Measurements from ENCODE around the gene SERPINB3. TPM values are rescaled to one million over a fixed set of nuclear protein-coding genes. Genes with fewer than 3 reads are reported as not detected.

Gene SERPINB3
- total RNA-seq, 2 experiments from 2014 or later = not detected

- no peak overlapping the region for H3K4me2 ChIP-seq (ENCODE audit: low read length)
- no peaks in the 10 kb centered on the region for H3K36me3 ChIP-seq (ENCODE audit: insufficient read depth, low read length)
- H3K9me3 ChIP-seq (ENCODE audit: low read length) = no peaks in the 10 kb centered on the region
- intact Hi-C loops (cut with micrococcal nuclease; ENCODE audit: unreplicated experiment) = no loop called here
- no peak for DNase-seq (ENCODE audit: low spot score)
- TF ChIP-seq, protein P1, sequence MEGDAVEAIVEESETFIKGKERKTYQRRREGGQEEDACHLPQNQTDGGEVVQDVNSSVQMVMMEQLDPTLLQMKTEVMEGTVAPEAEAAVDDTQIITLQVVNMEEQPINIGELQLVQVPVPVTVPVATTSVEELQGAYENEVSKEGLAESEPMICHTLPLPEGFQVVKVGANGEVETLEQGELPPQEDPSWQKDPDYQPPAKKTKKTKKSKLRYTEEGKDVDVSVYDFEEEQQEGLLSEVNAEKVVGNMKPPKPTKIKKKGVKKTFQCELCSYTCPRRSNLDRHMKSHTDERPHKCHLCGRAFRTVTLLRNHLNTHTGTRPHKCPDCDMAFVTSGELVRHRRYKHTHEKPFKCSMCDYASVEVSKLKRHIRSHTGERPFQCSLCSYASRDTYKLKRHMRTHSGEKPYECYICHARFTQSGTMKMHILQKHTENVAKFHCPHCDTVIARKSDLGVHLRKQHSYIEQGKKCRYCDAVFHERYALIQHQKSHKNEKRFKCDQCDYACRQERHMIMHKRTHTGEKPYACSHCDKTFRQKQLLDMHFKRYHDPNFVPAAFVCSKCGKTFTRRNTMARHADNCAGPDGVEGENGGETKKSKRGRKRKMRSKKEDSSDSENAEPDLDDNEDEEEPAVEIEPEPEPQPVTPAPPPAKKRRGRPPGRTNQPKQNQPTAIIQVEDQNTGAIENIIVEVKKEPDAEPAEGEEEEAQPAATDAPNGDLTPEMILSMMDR (conservative IDR thresholded peaks at IDR 0.05; ENCODE audit: low read length) = no peak
- no peak for TF ChIP-seq EZH2phosphoT487 (IDR thresholded peaks at IDR 0.05; ENCODE audit: borderline replicate concordance, low read depth, low read length)
- no peaks in the 10 kb centered on the region for H3K79me2 ChIP-seq (ENCODE audit: insufficient read depth, low read depth, low read length)
- H3K27ac ChIP-seq (ENCODE audit: low read depth, low read length, poor library complexity, severe bottlenecking) = no peak overlapping the region
- no peak overlapping the region for H3K4me3 ChIP-seq (ENCODE audit: low read depth, low read length, poor library complexity, severe bottlenecking)
- H3K9me2 ChIP-seq (ENCODE audit: insufficient read depth, low read length) = no peaks in the 10 kb centered on the region
- BruUV-seq (replicated peaks) = no TSS peak
- H3K4me1 ChIP-seq (ENCODE audit: insufficient read depth, low read length, poor library complexity, severe bottlenecking) = no peaks in the 10 kb centered on the region
- ChIA-PET POLR2A (no interaction called here), CTCF (ENCODE audit: unreplicated experiment) (no interaction called here)
- no peaks in the 10 kb centered on the region for H4K20me1 ChIP-seq (ENCODE audit: insufficient read depth, low read length)
- H2AFZ ChIP-seq (ENCODE audit: low read length) = no peak overlapping the region
Measured at GRCh38 chr18:63679820-63680606, 18.3 kb upstream of the SERPINB3 start.

DNA sequence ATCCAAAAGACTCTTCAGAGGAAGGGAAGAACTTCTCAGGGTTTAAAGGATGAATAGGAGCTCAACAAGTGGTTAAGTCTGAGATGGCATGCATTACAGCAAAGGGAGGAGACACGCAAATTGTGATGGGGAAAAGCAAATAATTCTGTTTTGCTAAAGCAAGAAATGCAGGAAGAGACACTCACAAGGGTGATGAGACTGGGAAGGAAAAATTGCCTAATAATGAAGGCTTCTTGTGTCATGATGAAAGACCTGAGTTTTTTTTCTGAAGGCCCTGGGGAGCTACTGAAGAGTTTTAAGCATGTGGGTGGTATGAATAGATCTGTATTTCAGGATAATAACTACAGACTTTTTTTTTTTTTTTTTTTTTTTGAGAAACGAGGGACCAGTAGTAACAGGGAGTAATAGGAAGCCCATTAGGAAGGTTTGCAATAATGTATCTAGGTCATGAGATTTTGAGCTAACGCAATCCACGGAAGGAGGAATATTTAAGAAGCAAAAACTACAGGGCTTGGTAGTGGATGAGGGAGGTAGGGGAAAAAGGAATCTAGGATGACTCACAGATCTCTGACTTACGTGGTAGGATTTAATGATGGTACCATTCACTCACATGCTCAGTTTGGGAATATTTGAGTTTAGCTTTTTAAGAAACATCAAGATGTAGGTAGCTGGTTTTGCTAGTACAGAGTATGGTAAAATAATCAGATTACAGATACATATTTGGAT is 16.0 kb upstream of the SERPINB3 start:
- POLR2A ChIA-PET = interaction anchor here (0.6 to 0.7 kb wide), 2 partner anchors 112 to 857 kb away, joined by 3 to 5 read pairs; no protein-coding TSS in a partner anchor

More for the DNA sequence above, 16.0 kb upstream of the SERPINB3 start:
- no peak for DNase-seq (ENCODE audit: low spot score)
- intact Hi-C loops (cut with micrococcal nuclease; ENCODE audit: unreplicated experiment) = no loop called here
- Histone ChIP-seq H3K4me2 (ENCODE audit: low read length) (no peak overlapping the region), H4K20me1 (ENCODE audit: insufficient read depth, low read length) (no peaks in the 10 kb centered on the region), H3K27ac (ENCODE audit: low read depth, low read length, poor library complexity, severe bottlenecking) (no peak overlapping the region), H3K4me1 (ENCODE audit: insufficient read depth, low read length, poor library complexity, severe bottlenecking) (no peaks in the 10 kb centered on the region), H3K79me2 (ENCODE audit: insufficient read depth, low read depth, low read length) (no peaks in the 10 kb centered on the region), H2AFZ (ENCODE audit: low read length) (no peak overlapping the region), H3K36me3 (ENCODE audit: insufficient read depth, low read length) (no peaks in the 10 kb centered on the region), H3K9me2 (ENCODE audit: insufficient read depth, low read length) (no peaks in the 10 kb centered on the region), H3K9me3 (ENCODE audit: low read length) (no peaks in the 10 kb centered on the region), H3K4me3 (ENCODE audit: low read depth, low read length, poor library complexity, severe bottlenecking) (no peak overlapping the region)
- no TSS peak for BruUV-seq (replicated peaks)
- no peak for TF ChIP-seq EZH2phosphoT487 (IDR thresholded peaks at IDR 0.05; ENCODE audit: borderline replicate concordance, low read depth, low read length)
- TF ChIP-seq, protein P1 (conservative IDR thresholded peaks at IDR 0.05; ENCODE audit: low read length) = no peak
- CTCF ChIA-PET (ENCODE audit: unreplicated experiment) = no interaction called here

Data from OCI-LY7 (cell line).